Activated naive CD8-positive, alpha-beta T cell (primary cell): ENCODE measurements around the gene INTS4.
"Not testable (repeated sequence)": the region's sequence is repeated elsewhere in the genome, so short reads cannot be mapped to it uniquely, and the experiment has no call there.

ENCODE experiments used
- H3K27ac Mint-ChIP-seq: one replicate; pipeline ENCODE4 v1.8.0; 2021; ENCODE audit warnings: mixed read lengths
- H3K27me3 Mint-ChIP-seq: one replicate; pipeline ENCODE4 v1.8.0; 2021; ENCODE audit warnings: mixed read lengths
- H3K36me3 Mint-ChIP-seq: one replicate; pipeline ENCODE4 v1.8.0; 2021; ENCODE audit warnings: mixed read lengths
- H3K4me1 Mint-ChIP-seq: one replicate; pipeline ENCODE4 v1.8.0; 2021; ENCODE audit warnings: low read depth, mixed read lengths
- H3K4me3 Mint-ChIP-seq: one replicate; pipeline ENCODE4 v1.8.0; 2021; ENCODE audit warnings: mild to moderate bottlenecking, mixed read lengths
- H3K9me3 Mint-ChIP-seq: one replicate; pipeline ENCODE4 v1.8.0; 2021; ENCODE audit warnings: low read depth, mixed read lengths

Gene INTS4

DNA sequence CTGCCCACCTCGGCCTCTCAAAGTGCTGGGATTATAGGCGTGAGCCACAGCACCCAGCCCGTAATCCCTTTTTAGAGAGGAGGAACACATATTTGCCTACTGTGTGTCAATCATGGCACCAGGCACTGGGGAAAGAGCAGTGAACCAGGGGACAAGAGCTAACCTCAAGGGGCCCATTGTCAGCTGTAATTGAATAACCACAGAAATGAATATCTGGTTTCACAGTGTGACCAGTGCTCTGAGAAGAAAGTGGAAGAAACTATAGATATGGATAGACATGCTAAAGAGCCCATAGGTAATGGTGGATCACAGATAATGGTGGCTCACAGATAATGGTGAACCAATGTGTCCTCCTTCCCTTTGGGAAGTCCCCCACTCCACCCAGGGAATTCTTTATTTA, 37.2 kb upstream of the INTS4 start:
- Mint-ChIP-seq H3K27me3 (no peaks in the 10 kb centered on the region), H3K9me3 (no peaks in the 10 kb centered on the region), H3K4me1 (no peaks in the 10 kb centered on the region), H3K4me3 (no peak overlapping the region), H3K27ac (no peak overlapping the region), H3K36me3 (no peaks in the 10 kb centered on the region)

DNA sequence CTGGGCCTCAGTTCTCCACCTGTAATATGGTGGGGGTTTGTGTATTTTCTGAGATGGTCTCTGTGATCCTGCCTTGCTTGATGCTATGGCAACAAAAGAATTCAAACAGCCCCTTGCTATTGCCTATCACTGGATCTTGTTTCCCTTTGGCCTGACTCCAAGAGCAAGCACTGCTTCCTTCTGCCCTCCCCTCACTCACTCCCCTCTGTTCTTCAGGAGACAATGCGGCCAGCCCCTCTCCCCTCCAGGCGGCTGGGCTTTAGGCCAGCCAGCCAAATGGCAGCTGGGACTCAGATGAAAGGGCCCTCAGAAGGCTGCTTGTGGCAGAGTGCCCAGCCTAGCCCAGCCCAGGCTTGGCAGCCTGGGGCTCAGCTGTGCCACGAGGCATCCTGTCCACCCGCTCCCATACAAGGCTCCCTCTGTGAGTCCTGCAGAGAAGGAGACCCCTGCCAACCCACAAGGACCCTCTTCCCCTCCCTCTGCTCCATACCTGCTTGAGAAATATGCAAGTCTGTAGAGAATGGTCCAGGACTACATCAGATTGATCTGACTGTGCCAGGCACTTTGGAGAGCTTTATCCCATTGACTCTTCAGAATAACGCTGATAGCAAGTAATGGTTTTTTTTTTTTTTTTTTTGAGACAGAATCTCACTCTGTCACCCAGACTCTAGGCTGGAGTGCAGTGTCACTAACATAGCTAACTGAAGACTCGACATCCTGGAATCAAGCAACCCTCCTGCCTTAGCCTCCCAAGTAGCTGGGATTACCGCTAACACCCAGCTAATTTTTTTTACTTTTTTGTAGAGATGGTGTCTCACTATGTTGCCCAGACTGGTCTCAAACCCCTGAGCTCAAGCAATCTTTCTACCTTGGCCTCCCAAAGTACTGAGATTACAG, 36.2 kb upstream of the INTS4 start:
- Mint-ChIP-seq H3K27me3 (no peaks in the 10 kb centered on the region), H3K4me3 (no peak overlapping the region), H3K9me3 (no peaks in the 10 kb centered on the region), H3K4me1 (no peaks in the 10 kb centered on the region), H3K27ac (no peak overlapping the region), H3K36me3 (no peaks in the 10 kb centered on the region)

DNA sequence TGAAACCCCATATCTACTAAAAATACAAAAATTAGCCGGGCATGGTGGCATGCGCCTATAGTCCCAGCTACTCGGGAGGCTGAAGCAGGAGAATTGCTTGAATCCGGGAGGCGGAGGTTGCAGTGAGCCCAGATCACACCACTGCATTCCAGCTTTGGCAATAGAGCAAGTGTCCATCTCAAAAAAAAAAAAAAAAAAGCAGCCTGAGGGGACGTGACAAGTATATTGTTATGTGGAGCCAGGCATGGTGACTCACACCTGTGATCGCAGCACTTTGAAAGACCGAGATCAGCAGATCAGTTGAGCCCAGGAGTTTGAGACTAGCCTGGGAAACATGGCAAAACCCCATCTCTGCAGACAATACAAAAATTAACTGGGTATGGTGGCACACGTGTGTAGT, 34.0 kb upstream of the INTS4 start:
- not testable (repeated sequence) for H3K4me3 Mint-ChIP-seq, H3K27me3 Mint-ChIP-seq, H3K4me1 Mint-ChIP-seq, H3K27ac Mint-ChIP-seq, H3K9me3 Mint-ChIP-seq, H3K36me3 Mint-ChIP-seq

DNA sequence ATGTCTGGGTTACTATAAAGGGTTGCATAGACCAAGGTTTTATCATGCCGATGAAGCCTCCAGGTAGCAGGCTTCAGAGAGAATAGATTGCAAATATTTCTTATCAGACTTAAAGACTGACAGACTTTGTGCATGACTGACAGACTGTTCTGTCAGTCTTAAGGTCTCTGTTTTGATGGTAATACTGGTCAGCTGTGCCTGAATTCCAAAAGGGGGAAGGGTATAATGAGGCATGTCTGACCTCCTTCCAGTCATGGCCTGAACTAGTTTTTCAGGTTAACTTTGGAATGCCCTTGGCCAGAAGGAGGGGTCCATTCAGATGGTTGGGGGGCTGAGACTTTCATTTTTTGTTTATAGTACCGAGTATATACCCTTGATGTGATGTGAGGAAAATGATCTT, 33.3 kb upstream of the INTS4 start:
- no peaks in the 10 kb centered on the region for H3K36me3 Mint-ChIP-seq
- peaks cover under 1% of the 10 kb centered on the region for H3K4me1 Mint-ChIP-seq
- H3K27ac Mint-ChIP-seq: no peak overlapping the region
- no peaks in the 10 kb centered on the region for H3K9me3 Mint-ChIP-seq
- no peak overlapping the region for H3K4me3 Mint-ChIP-seq
- peaks cover 4% of the 10 kb centered on the region for H3K27me3 Mint-ChIP-seq

DNA sequence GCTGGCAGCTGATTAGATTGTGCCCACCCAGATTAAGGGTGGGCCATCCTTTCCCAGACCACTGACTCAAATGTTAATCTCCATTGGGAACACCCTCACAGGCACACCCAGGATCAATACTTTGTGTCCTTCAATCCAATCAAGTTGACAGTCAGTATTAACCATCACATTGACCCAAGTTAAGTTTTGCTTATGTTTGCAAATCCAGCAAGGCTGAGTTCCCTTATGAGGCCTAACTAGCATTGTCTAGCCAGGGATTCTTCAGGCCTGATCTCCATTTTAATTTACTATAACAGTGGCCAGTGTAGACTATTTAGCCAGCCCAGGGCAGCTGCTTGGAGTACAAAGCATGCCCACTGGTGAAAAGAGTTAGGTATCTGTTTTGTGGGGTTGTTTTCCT, 30.9 kb upstream of the INTS4 start:
- H3K4me1 Mint-ChIP-seq: peaks cover 2% of the 10 kb centered on the region
- peaks cover 15% of the 10 kb centered on the region for H3K27me3 Mint-ChIP-seq
- H3K27ac Mint-ChIP-seq: no peak overlapping the region
- no peaks in the 10 kb centered on the region for H3K9me3 Mint-ChIP-seq
- H3K4me3 Mint-ChIP-seq: no peak overlapping the region
- peaks cover 3% of the 10 kb centered on the region for H3K36me3 Mint-ChIP-seq

DNA sequence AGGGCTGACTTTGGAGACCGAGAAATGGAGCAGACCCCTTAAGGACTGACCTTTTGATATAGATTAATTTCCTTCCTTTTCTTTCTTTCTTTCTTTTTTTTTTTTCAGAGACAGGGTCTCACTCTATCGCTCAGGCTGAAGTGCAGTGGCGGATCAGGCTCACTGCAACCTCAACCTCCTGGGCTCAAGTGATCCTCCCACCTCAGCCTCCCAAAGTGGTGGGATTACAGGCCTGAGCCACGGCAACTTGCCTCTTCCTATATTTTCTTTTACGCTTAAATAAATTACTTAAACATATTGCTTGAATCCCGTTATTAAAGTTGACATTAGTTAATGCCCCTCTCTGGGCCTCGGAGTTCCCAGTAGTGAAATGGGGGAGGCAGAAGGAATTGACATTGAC, 29.0 kb upstream of the INTS4 start:
- H3K9me3 Mint-ChIP-seq: no peaks in the 10 kb centered on the region
- H3K36me3 Mint-ChIP-seq: peaks cover 3% of the 10 kb centered on the region
- H3K27ac Mint-ChIP-seq: no peak overlapping the region
- H3K4me1 Mint-ChIP-seq: peaks cover 2% of the 10 kb centered on the region
- peaks cover 15% of the 10 kb centered on the region for H3K27me3 Mint-ChIP-seq
- H3K4me3 Mint-ChIP-seq: no peak overlapping the region

DNA sequence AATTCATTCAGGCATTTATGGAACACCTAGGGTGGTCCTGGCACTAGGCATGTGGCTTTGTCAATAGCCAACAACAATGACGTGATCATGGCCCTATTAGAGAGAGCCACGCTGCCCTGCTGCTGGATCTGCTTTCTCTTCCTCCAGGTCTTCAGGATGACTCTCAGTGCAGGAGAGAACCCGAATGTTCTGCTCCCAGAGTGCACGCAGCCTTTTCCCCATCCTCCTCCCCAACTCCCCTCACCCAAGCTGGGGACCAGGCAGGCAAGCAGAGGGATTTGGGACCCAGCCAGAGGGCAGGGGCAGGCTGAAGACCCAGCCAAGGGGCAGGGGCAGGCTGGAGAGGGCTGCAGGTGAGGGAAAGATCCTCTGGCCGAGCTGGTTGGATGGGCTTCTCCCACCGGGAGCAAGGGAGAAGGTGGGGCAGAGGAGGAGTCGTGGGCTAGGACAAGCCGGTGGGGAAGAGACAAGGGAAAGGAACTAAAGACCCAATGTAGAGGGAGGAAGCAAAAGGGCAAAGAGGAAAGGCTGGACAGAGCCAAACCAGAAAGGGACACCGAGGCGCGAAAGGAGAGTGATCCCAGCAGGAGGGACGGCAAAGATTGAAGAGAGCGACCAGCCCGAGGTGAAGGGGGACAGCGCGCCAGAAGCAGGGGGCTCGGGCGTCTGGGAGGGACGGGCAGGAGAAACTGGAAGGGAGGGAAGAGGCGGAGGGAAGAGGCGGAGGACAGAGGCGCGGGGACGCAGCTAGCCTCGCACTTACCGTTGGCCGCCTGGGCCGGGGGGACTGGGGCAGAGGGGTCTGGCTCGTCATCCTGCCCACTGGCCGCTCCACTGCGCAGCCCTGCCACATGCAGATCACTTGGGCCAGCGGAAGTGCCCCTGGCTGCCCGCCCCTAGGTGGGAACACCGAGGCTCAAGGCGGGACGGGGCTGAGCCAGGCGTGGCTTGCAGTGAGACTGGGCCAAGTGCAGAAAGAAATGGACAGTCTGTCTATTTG, 28.2 kb upstream of the INTS4 start, which contains the start of gene KCTD14:
Gene KCTD14 (minus strand): TSS at position 880 of the 1,000 bp plus-strand sequence. CDS start 27 bp downstream, at position 853.
- Mint-ChIP-seq H3K4me3 (no peak within 1 kb of the TSS), H3K27ac (no peak within 1 kb of the TSS), H3K27me3 (peaks cover 15% of the 10 kb centered on the region), H3K9me3 (no peaks in the 10 kb centered on the region), H3K36me3 (peaks cover 3% of the 10 kb centered on the region), H3K4me1 (peaks cover 2% of the 10 kb centered on the region)

DNA sequence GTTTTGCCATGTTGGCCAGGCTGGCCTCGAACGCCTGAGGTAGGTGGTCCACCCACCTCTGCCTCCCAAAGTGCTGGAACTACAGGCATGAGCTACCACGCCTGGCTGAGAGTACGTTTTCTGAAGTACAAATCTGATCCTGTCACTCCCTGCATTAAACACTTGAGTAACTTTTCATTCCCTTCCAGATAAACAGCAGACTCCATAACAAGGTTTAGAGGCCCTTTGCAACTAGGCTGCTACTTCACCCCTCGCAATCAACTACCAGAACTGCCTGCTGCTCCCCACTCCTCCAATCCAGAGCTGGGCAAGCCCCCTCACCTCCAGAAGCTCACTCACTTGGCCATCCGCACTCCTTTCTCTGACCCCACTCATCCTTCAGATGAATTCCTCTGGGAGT, 27.1 kb upstream of the INTS4 start:
- H3K27ac Mint-ChIP-seq: no peak overlapping the region
- no peak overlapping the region for H3K4me3 Mint-ChIP-seq
- H3K9me3 Mint-ChIP-seq: no peaks in the 10 kb centered on the region
- peaks cover 15% of the 10 kb centered on the region for H3K27me3 Mint-ChIP-seq
- H3K36me3 Mint-ChIP-seq: peaks cover 3% of the 10 kb centered on the region
- peaks cover 2% of the 10 kb centered on the region for H3K4me1 Mint-ChIP-seq

DNA sequence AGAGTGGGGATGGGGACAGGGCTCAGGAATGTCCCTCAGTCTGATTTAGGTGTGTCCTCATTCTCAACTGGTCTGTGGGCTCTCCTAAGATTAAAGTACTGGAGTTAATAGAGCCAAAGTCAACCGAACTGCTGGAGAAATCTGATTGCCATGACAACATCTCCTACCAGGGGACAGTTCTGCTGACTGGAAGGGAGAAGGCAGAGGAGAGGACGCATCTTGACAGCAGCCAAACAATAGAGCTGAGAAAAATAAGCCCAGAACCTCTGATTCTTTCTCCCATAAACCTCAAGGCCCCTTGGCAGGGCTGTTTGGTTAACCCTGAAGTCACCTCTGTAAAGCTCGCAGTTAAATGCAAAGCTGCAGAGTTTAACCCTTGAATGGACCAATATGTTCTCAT, 25.8 kb upstream of the INTS4 start:
- Mint-ChIP-seq H3K36me3 (peaks cover 3% of the 10 kb centered on the region), H3K27me3 (peaks cover 15% of the 10 kb centered on the region), H3K4me1 (peaks cover 2% of the 10 kb centered on the region), H3K27ac (no peak overlapping the region), H3K9me3 (no peaks in the 10 kb centered on the region), H3K4me3 (no peak overlapping the region)

DNA sequence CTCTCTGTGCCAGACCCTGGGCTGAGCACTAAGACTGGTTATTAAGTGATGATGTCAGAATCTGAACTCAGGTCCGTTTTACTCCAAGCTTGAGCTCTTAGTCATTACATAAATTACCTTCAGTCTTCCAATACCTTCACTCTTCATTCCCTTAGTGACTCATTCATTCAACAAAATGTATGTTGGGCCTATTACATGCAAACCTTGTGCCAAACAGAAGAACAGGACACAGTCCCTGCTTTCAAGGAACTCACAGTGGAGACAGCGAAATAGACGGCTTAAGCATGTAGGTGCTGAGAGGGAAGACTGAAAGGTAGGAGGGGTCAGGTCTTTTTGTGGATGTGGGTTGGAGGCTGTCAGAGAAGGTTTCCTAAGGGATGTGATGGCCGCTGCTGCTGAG, 25.3 kb upstream of the INTS4 start:
- Mint-ChIP-seq H3K9me3 (no peaks in the 10 kb centered on the region), H3K27ac (no peak overlapping the region), H3K27me3 (peaks cover 15% of the 10 kb centered on the region), H3K4me3 (no peak overlapping the region), H3K36me3 (peaks cover 3% of the 10 kb centered on the region), H3K4me1 (peaks cover 2% of the 10 kb centered on the region)

DNA sequence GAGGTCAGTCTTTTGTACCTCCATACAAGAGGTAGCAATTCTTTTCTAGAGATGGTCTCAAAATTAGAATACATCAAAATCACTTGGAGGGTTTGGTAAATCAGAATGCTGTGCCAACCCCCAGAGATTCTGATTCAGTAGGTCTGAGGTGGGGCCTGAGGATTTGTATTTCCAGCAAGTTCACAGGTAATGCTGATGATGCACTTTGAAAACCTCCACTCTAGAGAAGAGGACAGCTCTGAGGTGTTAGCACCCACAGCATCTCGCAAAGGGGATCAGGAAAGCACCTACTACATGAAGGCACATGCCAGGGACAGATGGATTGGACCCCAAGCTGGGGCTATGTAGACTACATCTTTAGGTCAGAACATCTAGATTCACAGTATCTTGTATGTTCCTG, 21.4 kb upstream of the INTS4 start:
- H3K4me3 Mint-ChIP-seq: no peak overlapping the region
- H3K36me3 Mint-ChIP-seq: no peaks in the 10 kb centered on the region
- H3K27me3 Mint-ChIP-seq: no peaks in the 10 kb centered on the region
- H3K4me1 Mint-ChIP-seq: no peaks in the 10 kb centered on the region
- H3K27ac Mint-ChIP-seq: no peak overlapping the region
- no peaks in the 10 kb centered on the region for H3K9me3 Mint-ChIP-seq

DNA sequence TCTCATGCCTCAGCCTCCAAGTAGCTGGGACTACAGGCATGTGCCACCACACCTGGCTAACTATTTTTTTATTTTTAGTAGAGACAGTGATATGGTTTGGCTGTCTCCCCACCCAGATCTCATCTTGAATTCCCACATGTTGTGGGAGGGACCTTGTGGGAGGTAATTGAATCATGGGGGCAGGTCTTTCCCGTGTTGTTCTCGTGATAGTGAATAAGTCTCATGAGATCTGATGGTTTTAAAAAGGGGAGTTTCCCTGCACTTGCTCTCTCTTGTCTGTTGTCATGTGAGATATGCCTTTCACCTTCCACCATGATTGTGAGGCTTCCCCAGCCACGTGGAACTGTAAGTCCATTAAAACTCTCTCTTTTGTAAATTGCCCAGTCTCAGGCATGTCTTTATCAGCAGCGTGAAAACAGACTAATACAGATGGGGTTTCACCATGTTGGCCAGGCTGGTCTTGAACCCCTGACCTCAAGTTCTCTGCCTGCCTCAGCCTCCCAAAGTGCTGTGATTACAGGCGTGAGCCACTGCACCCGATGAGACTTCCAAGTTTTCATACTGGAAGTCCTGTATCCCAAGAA, 20.6 kb upstream of the INTS4 start:
- H3K4me3 Mint-ChIP-seq, H3K36me3 Mint-ChIP-seq, H3K4me1 Mint-ChIP-seq, H3K27me3 Mint-ChIP-seq, H3K27ac Mint-ChIP-seq, H3K9me3 Mint-ChIP-seq: not testable (repeated sequence)

DNA sequence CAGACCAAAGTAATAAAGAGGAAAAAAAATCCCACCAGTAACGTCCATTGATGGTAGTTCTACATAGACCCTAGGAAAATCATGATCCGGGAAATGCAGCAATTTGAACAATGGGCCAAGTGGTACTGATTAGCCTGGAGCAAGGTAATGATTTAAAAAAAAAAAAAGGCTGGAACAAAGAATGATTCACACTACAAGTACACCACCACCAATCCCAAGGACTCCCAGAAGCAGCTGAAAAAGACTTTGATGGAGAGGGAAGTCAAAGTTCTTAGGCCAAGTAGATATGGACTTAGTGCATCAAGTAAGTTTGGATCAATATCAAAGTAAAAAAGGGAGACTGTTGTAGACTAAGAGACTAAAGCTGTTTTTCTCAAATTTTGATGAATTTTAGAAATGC, 16.8 kb upstream of the INTS4 start:
- Mint-ChIP-seq H3K27ac (no peak overlapping the region), H3K4me3 (no peak overlapping the region), H3K27me3 (no peaks in the 10 kb centered on the region), H3K4me1 (no peaks in the 10 kb centered on the region), H3K9me3 (no peaks in the 10 kb centered on the region), H3K36me3 (no peaks in the 10 kb centered on the region)

DNA sequence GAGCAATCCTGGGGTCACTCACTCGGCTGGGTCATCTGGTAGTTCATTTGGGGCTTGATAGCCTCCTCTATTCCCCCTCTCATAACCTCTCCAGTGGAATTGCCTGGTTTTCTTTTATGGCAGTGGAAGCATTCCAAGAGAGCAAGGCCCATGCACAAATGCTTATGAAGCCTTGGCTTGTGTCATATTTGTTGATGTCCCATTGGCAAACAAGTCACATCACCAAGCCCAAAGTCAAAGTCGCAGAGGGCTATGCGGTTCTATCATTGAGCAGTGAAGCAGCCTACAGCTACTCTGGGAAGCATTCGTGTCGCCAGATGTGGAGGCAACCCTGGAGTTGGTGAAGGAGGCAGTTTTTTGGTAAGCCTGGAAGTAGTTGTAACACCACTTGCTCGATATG, 16.3 kb upstream of the INTS4 start:
- H3K36me3 Mint-ChIP-seq: no peaks in the 10 kb centered on the region
- H3K4me1 Mint-ChIP-seq: no peaks in the 10 kb centered on the region
- no peak overlapping the region for H3K27ac Mint-ChIP-seq
- no peaks in the 10 kb centered on the region for H3K9me3 Mint-ChIP-seq
- no peak overlapping the region for H3K4me3 Mint-ChIP-seq
- H3K27me3 Mint-ChIP-seq: no peaks in the 10 kb centered on the region

DNA sequence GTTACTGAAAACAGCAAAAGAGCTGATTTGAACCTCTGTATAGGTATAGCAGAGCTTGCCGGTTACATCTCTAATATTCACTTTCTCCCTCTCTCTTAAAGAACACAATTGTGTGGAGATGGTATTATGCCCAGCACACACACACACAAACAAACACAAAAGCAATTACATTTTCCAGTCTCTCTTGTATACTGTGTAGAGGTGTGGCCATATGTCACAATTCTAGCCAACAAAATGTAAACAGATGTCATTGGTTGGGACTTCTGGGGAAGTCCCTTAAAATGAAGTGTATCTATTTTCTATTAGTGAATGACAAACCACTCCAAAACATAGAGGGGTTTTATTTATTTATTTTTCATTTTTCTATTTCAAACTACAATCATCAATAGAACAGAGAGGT, 15.8 kb upstream of the INTS4 start:
- Mint-ChIP-seq H3K9me3 (no peaks in the 10 kb centered on the region), H3K4me1 (no peaks in the 10 kb centered on the region), H3K4me3 (no peak overlapping the region), H3K27me3 (no peaks in the 10 kb centered on the region), H3K36me3 (no peaks in the 10 kb centered on the region), H3K27ac (no peak overlapping the region)
